MG63 (cell line): ENCODE measurements around the gene STXBP4. TPM values are rescaled to one million over a fixed set of nuclear protein-coding genes. Genes with fewer than 3 reads are reported as not detected.
"Not testable (repeated sequence)": the region's sequence is repeated elsewhere in the genome, so short reads cannot be mapped to it uniquely, and the experiment has no call there.

Experiments
- DNase-seq: peaks from one replicate; pipeline ENCODE4 v3.0.0-alpha.2; 2020
- H3K27me3 ChIP-seq: fragments of 250-450 bp; sonication (Bioruptor Pico); 2 replicates; pipeline ENCODE4 v1.5.1; 2020; ENCODE audit warnings: mild to moderate bottlenecking, moderate library complexity
- H3K36me3 ChIP-seq: fragments of 250-450 bp; sonication (Bioruptor Pico); 2 replicates; pipeline ENCODE4 v1.5.1; 2020; ENCODE audit warnings: mild to moderate bottlenecking, moderate library complexity
- H3K4me3 ChIP-seq: fragments of 250-450 bp; sonication (Bioruptor Pico); 2 replicates; pipeline ENCODE4 v1.5.1; 2020; ENCODE audit warnings: mild to moderate bottlenecking, moderate library complexity
- H3K9me3 ChIP-seq: fragments of 250-450 bp; sonication (Bioruptor Pico); 2 replicates; pipeline ENCODE4 v1.5.1; 2020; ENCODE audit warnings: mild to moderate bottlenecking, moderate library complexity
- total RNA-seq: library from RNA; depleted of rRNA; stranded (reverse); fragments of >200 nt; shearing (Covaris generic); gene quantifications from 2 replicates; pipeline ENCODE4 v1.2.3, GENCODE V29; 2014; ENCODE audit warnings: low replicate concordance

STXBP4 gene
- total RNA-seq, 1 experiment from 2014 or later = 28.1 TPM

DNA sequence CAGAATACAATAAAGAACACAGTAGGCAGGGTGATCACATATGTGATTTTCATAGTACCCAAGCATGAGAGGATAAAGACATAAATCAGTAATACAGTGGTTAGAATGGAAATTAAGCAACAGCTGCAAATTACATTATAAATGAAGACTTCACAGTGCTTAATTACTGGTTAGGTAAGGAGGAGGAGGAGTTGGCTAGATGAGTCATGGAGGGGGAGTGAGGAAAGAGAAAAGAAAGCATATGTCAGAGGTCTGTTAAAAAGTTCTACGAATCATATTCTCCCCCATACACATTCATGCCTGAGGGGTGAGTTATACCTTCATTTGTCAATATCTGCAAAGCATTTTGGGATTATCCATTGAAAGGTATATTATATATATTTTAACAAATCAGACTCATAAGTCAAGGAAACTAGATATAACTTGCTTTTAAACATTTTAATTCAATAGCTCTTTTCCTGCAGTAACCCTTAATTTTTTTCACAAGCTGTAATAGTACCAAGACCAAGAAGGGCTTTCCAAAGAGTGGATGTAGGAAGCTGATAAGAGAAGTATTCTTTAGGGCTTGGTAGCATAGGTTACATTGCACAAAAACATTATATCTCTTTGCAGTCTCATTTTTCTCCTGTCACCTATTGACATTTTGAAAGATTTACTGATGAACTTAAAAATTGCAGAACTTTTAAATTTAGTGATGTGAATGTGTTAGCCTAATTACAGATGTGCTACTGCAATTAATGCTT lies 99.3 kb downstream of the STXBP4 start:
- Histone ChIP-seq H3K4me3 (no peak overlapping the region), H3K9me3 (no peaks in the 10 kb centered on the region), H3K27me3 (no peaks in the 10 kb centered on the region), H3K36me3 (no peaks in the 10 kb centered on the region)
- no peak for DNase-seq

GRCh38 chr17:55068862-55069811 lies 100.6 kb downstream of the STXBP4 start:
- no peak for DNase-seq
- Histone ChIP-seq H3K36me3 (no peaks in the 10 kb centered on the region), H3K4me3 (no peak overlapping the region), H3K27me3 (no peaks in the 10 kb centered on the region), H3K9me3 (no peaks in the 10 kb centered on the region)

DNA sequence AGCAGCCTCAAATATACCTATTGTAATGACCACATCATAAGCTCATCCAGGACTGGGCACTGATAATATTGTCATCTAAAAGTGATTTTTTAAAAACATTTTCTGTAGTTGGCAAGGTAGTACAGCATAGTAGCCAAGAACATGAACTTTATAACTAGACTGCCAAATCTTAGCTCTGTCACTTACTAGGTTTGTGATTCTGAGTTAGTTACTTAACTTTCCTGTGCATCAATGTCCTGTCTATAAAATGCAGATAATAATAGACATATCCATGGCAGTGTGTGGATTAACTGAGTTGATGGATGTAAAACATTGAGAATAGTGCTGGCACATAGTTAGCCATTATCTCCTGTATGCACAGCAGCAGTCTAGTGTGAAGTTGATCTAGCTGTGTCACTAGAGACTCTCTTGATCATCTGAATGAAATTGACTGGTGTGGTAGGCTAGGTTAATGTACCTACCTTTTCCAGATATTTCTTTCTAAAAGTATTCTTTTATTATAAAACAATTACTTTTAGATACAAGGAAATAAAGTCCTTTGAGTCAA lies 101.5 kb downstream of the STXBP4 start:
- Histone ChIP-seq H3K4me3 (no peak overlapping the region), H3K36me3 (no peaks in the 10 kb centered on the region), H3K27me3 (no peaks in the 10 kb centered on the region), H3K9me3 (no peaks in the 10 kb centered on the region)
- no peak for DNase-seq

DNA sequence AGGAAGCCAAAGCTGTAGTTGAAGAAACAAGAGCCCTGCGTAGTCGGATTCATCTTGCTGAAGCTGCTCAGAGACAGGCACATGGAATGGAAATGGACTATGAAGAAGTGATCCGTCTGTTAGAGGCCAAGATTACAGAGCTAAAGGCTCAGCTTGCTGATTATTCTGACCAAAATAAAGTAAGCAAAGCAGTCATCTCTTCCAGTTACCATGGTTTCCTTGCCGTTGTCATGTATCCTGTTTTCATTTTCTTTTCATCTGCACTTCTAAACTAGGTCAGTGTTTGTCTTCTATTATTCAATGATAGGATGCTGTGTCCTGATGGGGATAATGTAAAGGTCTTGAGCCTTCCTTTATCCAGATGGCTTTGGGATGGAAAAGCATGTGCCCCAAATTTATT lies 104.3 kb downstream of the STXBP4 start:
- Histone ChIP-seq H3K4me3 (no peak overlapping the region), H3K9me3 (no peaks in the 10 kb centered on the region), H3K27me3 (no peaks in the 10 kb centered on the region), H3K36me3 (no peaks in the 10 kb centered on the region)
- no peak for DNase-seq

DNA sequence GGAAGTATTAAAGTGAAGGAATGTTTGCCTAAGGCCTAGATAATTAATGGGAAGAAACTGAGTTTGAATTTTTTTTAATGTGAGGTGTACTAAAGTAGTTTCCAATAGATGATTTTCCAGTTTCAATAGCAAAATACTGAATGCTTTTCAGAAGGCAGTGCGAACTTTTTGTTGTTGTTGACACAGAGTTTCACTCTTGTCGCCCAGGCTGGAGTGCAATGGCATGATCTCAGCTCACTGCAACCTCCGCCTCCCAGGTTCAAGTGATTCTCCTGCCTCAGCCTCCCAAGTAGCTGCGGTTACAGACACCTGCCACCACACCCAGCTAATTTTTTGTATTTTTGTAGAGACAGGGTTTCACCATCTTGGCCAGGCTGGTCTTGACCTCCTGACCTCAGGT lies 104.9 kb downstream of the STXBP4 start:
- not testable (repeated sequence) for H3K9me3 ChIP-seq, H3K36me3 ChIP-seq, H3K4me3 ChIP-seq, H3K27me3 ChIP-seq, DNase-seq

DNA sequence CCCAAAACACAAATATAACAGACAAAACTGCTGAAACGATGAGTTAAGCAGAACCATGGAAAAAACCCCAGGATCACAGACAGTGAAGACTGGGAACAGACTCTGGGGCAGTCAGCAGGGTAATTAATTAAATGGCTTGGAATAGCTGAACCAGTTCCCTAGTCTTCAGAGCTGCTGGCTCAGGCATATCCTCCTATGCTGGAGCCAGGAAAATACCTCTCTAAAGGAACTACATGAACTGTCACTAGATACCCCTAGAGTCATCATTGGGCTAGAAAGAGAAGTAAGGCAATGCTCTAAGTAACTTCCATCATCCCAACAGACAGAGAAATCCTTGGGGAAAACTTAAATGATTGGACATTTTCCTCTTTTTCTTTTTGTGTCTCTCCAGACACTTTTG lies 113.0 kb downstream of the STXBP4 start:
- Histone ChIP-seq H3K9me3 (no peaks in the 10 kb centered on the region), H3K4me3 (no peak overlapping the region), H3K27me3 (no peaks in the 10 kb centered on the region), H3K36me3 (peaks cover 3% of the 10 kb centered on the region; the same call in 1 of the 2 replicates)
- DNase-seq = no peak

DNA sequence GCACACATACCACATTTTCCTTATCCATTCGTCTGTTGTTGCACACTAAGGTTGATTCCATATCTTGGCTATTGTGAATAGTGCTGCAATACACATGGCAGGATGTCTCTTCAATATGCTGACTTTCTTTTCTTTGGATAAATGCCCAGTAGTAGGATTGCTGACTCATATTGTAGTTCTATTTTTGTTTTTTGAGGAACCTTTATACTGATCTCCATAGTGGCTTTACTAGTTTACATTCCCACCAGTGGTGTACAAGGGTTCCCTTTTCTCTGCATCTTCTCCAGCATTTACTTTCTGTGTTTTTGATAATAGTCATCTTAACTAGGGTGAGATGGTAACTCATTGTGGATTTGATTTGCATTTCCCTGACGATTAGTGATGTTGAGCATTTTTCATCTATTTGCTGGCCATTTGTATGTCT lies 118.1 kb downstream of the STXBP4 start:
- no peak for DNase-seq
- H3K27me3 ChIP-seq = no peaks in the 10 kb centered on the region

DNA sequence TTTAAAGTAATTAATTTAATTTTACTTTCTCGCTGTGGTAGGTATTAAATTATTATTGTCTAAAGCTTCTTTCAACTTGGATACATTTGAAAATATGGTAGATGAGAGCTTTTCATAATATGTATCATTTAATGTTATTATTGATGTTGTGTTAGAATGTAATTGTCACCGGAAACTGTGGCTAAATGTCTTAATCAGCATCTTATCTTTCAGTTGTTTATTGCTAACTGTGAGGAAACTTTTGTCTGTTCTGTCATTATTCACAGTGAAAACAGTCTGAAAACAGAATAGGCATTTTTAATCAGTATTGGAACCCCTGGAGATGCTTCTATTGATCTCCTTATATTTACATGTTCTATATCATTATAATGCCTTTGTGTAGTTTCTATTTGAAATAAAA lies 120.7 kb downstream of the STXBP4 start:
- DNase-seq = no peak
- H3K9me3 ChIP-seq = peaks cover 7% of the 10 kb centered on the region; the same call in 1 of the 2 replicates
- no peak overlapping the region for H3K4me3 ChIP-seq
- H3K27me3 ChIP-seq = no peaks in the 10 kb centered on the region
- no peaks in the 10 kb centered on the region; the same call in 1 of the 2 replicates for H3K36me3 ChIP-seq

More for the DNA sequence above, 118.1 kb downstream of the STXBP4 start:
- Histone ChIP-seq H3K4me3 (no peak overlapping the region), H3K9me3 (peaks cover 7% of the 10 kb centered on the region; the same call in 1 of the 2 replicates), H3K36me3 (no peaks in the 10 kb centered on the region; the same call in 1 of the 2 replicates)

DNA sequence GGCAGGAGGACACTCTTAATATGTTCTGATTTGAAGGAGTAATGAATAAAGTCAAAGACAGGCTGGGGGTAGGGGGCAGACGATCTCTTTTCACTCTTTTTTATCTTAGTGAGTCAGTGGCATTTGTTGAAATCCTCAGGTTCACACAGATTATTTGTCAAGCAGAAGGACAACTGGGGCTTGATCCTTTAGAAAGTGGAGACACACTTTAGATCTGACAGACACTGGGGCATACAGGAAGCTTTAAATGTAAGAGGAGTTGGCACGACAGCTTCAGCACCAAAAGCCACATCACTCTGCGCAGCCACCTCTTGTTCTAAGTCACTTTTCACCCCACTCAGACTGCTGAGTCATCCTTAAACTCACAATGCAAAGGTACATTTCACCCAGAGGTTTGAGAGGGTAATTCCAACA lies 121.5 kb downstream of the STXBP4 start:
- Histone ChIP-seq H3K36me3 (no peaks in the 10 kb centered on the region; the same call in 1 of the 2 replicates), H3K4me3 (no peak overlapping the region)
- no peak for DNase-seq

GRCh38 chr17:55093353-55093752 lies 124.8 kb downstream of the STXBP4 start:
- Histone ChIP-seq H3K9me3 (no peaks in the 10 kb centered on the region), H3K27me3 (no peaks in the 10 kb centered on the region), H3K36me3 (no peaks in the 10 kb centered on the region), H3K4me3 (no peak overlapping the region)
- DNase-seq = no peak

More for the DNA sequence above, 121.5 kb downstream of the STXBP4 start:
- H3K27me3 ChIP-seq = no peaks in the 10 kb centered on the region
- peaks cover 7% of the 10 kb centered on the region; the same call in 1 of the 2 replicates for H3K9me3 ChIP-seq

- 0 out of 2 replicates have a peak, but pooled peaks cover 5% of the 10 kb centered on the region for H3K9me3 ChIP-seq
- H3K36me3 ChIP-seq = no peaks in the 10 kb centered on the region; the same call in 1 of the 2 replicates
- no peak overlapping the region for H3K4me3 ChIP-seq
- no peak for DNase-seq
- H3K27me3 ChIP-seq = no peaks in the 10 kb centered on the region
Measured at GRCh38 chr17:55098765-55099164, 130.2 kb downstream of the STXBP4 start.

DNA sequence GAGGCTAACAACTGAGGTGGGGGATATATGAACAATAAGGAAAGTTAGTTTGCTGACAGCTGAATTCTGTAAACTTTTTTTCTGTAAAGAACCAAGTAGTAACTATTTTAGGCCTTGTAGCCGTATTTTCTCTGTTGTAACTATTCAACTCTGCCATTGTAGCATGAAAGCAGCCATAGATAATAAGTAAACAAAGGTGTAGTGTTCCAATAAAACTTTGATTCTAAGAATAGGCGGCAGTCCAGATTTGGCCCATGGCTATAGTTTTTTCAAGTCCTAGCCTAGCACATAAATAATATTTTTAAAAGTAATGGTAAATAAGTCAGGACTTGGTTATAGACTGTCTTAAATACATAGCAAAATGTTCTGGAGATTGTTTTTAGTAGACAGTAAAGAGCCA lies 142.0 kb downstream of the STXBP4 start:
- Histone ChIP-seq H3K36me3 (no peaks in the 10 kb centered on the region), H3K27me3 (no peaks in the 10 kb centered on the region), H3K4me3 (no peak overlapping the region), H3K9me3 (peaks cover 7% of the 10 kb centered on the region; the same call in 1 of the 2 replicates)
- no peak for DNase-seq

DNA sequence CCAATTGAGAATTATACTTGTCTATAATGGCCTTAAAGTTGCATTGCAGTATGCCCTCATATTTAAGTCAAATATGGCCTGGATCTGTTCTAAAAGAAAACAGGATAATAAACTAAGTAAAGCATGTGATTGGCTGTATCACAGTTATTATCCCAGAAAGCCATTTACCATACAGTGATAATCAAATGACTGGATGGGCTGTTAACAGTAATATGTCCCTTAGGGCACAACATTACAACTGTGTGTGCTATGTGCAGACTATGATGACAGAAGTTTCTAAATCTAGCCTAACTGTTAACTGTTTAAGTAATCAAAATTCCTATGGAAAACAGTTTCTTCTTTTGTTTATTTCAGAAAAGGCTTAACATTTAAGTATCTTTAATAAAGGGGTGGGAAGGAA lies 145.7 kb downstream of the STXBP4 start:
- no peak for DNase-seq
- Histone ChIP-seq H3K4me3 (no peak overlapping the region), H3K27me3 (no peaks in the 10 kb centered on the region), H3K36me3 (no peaks in the 10 kb centered on the region), H3K9me3 (no peaks in the 10 kb centered on the region)

GRCh38 chr17:55116440-55116914 lies 147.9 kb downstream of the STXBP4 start:
- Histone ChIP-seq H3K4me3 (no peak overlapping the region), H3K36me3 (no peaks in the 10 kb centered on the region), H3K27me3 (no peaks in the 10 kb centered on the region), H3K9me3 (no peaks in the 10 kb centered on the region)
- DNase-seq = no peak

DNA sequence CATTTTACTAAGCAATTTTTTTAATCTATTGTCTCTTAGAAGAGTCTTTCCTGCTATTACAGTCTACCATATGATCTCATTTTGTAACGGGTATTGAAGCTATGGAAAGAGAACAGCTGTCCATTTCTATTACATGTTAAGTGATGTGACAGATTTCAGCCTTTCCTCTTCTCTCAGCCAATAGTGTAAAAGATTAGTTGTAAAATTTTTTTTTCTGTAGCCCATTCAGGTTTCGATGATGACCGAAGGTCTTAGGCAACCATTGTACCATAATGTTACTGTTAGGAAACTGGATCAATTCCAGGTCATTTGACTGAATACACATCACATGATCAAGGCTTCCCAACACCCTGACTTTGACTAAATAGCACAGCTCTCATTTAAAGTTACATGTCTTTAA lies 148.6 kb downstream of the STXBP4 start:
- Histone ChIP-seq H3K4me3 (no peak overlapping the region), H3K27me3 (no peaks in the 10 kb centered on the region), H3K36me3 (no peaks in the 10 kb centered on the region), H3K9me3 (no peaks in the 10 kb centered on the region)
- DNase-seq = no peak

DNA sequence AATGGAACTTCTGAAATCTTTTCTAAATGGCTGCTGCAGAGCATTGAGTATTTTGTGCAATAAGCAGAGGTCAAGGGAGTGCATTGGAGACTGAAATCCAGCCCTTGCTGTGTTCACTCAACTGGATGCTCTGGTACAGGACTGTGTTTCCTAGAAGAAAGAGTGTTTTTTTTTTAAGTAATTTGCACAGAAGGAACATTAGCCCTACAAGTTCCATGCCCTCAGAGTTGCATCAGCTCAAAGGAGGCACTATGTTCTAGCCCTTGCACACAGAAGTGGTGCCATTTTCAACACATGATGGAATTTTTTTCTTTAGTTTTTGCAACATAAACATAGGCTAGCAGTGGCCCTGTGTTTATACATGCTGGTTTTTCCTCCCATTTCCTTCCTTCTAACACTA lies 152.1 kb downstream of the STXBP4 start:
- H3K9me3 ChIP-seq = no peaks in the 10 kb centered on the region
- no peaks in the 10 kb centered on the region for H3K27me3 ChIP-seq
- H3K36me3 ChIP-seq = no peaks in the 10 kb centered on the region
- DNase-seq = no peak
- no peak overlapping the region for H3K4me3 ChIP-seq

DNA sequence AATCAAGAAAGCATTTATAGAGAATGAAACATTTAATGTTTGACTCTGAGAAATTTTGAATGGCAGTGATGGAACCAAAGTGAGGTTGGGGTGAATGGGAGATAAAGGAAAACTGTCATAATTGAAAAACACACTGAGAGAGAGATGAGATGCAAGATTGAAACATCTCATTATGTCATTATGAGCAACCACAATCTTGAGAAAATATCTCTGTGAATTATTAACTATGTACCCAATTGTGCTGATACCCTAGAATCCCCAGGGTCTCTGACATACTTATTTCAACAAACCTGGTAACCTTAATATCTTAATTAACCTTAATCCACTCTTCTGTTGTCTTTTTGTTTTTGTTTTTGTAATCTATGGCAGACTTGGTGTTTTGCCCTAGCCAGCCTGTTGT lies 152.7 kb downstream of the STXBP4 start:
- no peak overlapping the region for H3K4me3 ChIP-seq
- DNase-seq = no peak
- no peaks in the 10 kb centered on the region for H3K36me3 ChIP-seq
- H3K9me3 ChIP-seq = no peaks in the 10 kb centered on the region
- no peaks in the 10 kb centered on the region for H3K27me3 ChIP-seq
